ENCODE measurements around the gene NEAT1. TPM values are rescaled to one million over a fixed set of nuclear protein-coding genes. Genes with fewer than 3 reads are reported as not detected.

Gene NEAT1
- total and polyA plus RNA-seq, 9 of the 15 experiments (the other 6 are each of a cell fraction or from before 2014, with no cell fraction given): 20.1 to 389 (median 62.8) TPM

DNA sequence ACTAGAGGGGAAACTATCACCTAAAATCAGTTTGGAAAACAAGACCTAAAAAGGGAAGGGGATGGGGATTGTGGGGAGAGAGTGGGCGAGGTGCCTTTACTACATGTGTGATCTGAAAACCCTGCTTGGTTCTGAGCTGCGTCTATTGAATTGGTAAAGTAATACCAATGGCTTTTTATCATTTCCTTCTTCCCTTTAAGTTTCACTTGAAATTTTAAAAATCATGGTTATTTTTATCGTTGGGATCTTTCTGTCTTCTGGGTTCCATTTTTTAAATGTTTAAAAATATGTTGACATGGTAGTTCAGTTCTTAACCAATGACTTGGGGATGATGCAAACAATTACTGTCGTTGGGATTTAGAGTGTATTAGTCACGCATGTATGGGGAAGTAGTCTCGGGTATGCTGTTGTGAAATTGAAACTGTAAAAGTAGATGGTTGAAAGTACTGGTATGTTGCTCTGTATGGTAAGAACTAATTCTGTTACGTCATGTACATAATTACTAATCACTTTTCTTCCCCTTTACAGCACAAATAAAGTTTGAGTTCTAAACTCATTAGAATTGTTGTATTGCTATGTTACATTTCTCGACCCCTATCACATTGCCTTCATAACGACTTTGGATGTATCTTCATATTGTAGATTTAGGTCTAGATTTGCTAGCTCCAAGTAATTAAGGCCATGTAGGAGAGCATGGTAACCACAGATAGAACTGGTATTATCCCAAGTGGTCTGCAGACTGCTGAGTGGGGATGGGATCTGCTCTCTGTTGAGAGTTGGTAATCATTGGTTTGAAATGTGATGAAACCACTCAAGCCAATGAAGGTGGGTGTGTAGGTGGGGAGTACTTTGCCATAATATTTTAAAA lies 3.6 kb downstream of the NEAT1 start (continued):
- TF ChIP-seq FOXK1 (CRISPR knock-in tag; IDR thresholded peaks at IDR 0.05; ENCODE audit: borderline replicate concordance) (no peak), DLX4 (CRISPR knock-in tag; IDR thresholded peaks at IDR 0.05) (no peak), FOXA3 (CRISPR knock-in tag; conservative IDR thresholded peaks at IDR 0.05 in 1 of 2, IDR thresholded peaks at IDR 0.05 in 1 of 2) (no peak), CREB1 (IDR thresholded peaks at IDR 0.05) (no peak), CREB1 (CRISPR knock-in tag; IDR thresholded peaks at IDR 0.05) (no peak; the same call in 1 of the 2 replicates), HSF4 (CRISPR knock-in tag; IDR thresholded peaks at IDR 0.05; ENCODE audit: borderline replicate concordance) (no peak), CAMTA2 (CRISPR knock-in tag; conservative IDR thresholded peaks at IDR 0.05) (0 out of 2 replicates have a peak, but pooled peaks have one; percentile 23), ZNF76 (CRISPR knock-in tag; IDR thresholded peaks at IDR 0.05; ENCODE audit: borderline replicate concordance) (no peak), BCOR (IDR thresholded peaks at IDR 0.05) (no peak), MYC (IDR thresholded peaks at IDR 0.05; ENCODE audit: low read depth, low read length) (no peak), MYC (CRISPR knock-in tag; IDR thresholded peaks at IDR 0.05; ENCODE audit: borderline replicate concordance, low read depth) (0 out of 2 replicates have a peak, but pooled peaks have one; percentile 20), MXD1 (CRISPR knock-in tag; IDR thresholded peaks at IDR 0.05; ENCODE audit: borderline replicate concordance, poor library complexity, severe bottlenecking) (no peak), HDGF (IDR thresholded peaks at IDR 0.05) (no peak; the same call in 1 of the 2 replicates)
- TF ChIP-seq, protein P1, sequence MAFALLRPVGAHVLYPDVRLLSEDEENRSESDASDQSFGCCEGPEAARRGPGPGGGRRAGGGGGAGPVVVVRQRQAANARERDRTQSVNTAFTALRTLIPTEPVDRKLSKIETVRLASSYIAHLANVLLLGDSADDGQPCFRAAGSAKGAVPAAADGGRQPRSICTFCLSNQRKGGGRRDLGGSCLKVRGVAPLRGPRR (CRISPR knock-in tag; IDR thresholded peaks at IDR 0.05): no peak
- TF ChIP-seq, protein P2, sequence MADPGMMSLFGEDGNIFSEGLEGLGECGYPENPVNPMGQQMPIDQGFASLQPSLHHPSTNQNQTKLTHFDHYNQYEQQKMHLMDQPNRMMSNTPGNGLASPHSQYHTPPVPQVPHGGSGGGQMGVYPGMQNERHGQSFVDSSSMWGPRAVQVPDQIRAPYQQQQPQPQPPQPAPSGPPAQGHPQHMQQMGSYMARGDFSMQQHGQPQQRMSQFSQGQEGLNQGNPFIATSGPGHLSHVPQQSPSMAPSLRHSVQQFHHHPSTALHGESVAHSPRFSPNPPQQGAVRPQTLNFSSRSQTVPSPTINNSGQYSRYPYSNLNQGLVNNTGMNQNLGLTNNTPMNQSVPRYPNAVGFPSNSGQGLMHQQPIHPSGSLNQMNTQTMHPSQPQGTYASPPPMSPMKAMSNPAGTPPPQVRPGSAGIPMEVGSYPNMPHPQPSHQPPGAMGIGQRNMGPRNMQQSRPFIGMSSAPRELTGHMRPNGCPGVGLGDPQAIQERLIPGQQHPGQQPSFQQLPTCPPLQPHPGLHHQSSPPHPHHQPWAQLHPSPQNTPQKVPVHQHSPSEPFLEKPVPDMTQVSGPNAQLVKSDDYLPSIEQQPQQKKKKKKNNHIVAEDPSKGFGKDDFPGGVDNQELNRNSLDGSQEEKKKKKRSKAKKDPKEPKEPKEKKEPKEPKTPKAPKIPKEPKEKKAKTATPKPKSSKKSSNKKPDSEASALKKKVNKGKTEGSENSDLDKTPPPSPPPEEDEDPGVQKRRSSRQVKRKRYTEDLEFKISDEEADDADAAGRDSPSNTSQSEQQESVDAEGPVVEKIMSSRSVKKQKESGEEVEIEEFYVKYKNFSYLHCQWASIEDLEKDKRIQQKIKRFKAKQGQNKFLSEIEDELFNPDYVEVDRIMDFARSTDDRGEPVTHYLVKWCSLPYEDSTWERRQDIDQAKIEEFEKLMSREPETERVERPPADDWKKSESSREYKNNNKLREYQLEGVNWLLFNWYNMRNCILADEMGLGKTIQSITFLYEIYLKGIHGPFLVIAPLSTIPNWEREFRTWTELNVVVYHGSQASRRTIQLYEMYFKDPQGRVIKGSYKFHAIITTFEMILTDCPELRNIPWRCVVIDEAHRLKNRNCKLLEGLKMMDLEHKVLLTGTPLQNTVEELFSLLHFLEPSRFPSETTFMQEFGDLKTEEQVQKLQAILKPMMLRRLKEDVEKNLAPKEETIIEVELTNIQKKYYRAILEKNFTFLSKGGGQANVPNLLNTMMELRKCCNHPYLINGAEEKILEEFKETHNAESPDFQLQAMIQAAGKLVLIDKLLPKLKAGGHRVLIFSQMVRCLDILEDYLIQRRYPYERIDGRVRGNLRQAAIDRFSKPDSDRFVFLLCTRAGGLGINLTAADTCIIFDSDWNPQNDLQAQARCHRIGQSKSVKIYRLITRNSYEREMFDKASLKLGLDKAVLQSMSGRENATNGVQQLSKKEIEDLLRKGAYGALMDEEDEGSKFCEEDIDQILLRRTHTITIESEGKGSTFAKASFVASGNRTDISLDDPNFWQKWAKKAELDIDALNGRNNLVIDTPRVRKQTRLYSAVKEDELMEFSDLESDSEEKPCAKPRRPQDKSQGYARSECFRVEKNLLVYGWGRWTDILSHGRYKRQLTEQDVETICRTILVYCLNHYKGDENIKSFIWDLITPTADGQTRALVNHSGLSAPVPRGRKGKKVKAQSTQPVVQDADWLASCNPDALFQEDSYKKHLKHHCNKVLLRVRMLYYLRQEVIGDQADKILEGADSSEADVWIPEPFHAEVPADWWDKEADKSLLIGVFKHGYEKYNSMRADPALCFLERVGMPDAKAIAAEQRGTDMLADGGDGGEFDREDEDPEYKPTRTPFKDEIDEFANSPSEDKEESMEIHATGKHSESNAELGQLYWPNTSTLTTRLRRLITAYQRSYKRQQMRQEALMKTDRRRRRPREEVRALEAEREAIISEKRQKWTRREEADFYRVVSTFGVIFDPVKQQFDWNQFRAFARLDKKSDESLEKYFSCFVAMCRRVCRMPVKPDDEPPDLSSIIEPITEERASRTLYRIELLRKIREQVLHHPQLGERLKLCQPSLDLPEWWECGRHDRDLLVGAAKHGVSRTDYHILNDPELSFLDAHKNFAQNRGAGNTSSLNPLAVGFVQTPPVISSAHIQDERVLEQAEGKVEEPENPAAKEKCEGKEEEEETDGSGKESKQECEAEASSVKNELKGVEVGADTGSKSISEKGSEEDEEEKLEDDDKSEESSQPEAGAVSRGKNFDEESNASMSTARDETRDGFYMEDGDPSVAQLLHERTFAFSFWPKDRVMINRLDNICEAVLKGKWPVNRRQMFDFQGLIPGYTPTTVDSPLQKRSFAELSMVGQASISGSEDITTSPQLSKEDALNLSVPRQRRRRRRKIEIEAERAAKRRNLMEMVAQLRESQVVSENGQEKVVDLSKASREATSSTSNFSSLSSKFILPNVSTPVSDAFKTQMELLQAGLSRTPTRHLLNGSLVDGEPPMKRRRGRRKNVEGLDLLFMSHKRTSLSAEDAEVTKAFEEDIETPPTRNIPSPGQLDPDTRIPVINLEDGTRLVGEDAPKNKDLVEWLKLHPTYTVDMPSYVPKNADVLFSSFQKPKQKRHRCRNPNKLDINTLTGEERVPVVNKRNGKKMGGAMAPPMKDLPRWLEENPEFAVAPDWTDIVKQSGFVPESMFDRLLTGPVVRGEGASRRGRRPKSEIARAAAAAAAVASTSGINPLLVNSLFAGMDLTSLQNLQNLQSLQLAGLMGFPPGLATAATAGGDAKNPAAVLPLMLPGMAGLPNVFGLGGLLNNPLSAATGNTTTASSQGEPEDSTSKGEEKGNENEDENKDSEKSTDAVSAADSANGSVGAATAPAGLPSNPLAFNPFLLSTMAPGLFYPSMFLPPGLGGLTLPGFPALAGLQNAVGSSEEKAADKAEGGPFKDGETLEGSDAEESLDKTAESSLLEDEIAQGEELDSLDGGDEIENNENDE (IDR thresholded peaks at IDR 0.05; ENCODE audit: low read depth, low read length): no peak

Data from K562 (cell line).